Panc1 (cell line): Measurements from ENCODE around the gene PROM2.

Source experiments
- CTCF ChIP-seq: fragments of 450-650 bp; IDR thresholded peaks from 2 replicates; pipeline ENCODE4 v1.5.1; 2017; ENCODE audit warnings: mild to moderate bottlenecking
- POLR2AphosphoS5 ChIP-seq: IDR thresholded peaks from 2 replicates; pipeline ENCODE4 v1.6.1; 2012; ENCODE audit warnings: mild to moderate bottlenecking, low read depth, low read length, moderate library complexity
- SIN3A ChIP-seq: IDR thresholded peaks from 2 replicates; pipeline ENCODE4 v1.6.1; 2012; ENCODE audit warnings: low read depth, mild to moderate bottlenecking, low read length, moderate library complexity, borderline replicate concordance; ENCODE audit not compliant: insufficient read depth

DNA sequence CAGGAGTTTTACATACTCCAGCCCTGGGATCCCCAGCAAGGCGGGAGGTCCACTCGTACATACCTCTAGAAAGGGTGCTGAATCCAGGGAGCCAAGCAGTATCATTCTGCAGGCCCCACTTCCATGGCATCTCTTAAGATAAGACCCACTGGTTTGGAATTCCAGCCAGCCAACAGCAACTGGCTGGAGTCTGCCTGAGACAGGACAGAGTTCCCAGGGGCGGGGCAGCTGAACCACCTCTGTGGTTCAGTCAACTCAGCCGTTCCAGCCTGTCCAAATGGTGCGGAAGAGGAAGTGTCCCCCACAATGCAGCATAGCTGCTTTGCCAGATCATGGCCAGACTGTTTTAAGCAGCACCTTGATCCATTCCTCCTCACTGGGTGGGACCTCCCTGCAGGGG is 33.7 kb upstream of the PROM2 start:
- TF ChIP-seq CTCF (no peak), POLR2AphosphoS5 (no peak), SIN3A (no peak)
